Esophagus (tissue), 2 donors: ENCODE data around the gene EZH1. TPM values are rescaled to one million over a fixed set of nuclear protein-coding genes. Genes with fewer than 3 reads are reported as not detected.
A peak's percentile ranks its signal among the peaks of the same experiment; 100 is the strongest.
"Not testable (repeated sequence)": the region's sequence is repeated elsewhere in the genome, so short reads cannot be mapped to it uniquely, and the experiment has no call there.

Source experiments
- H3K27ac ChIP-seq, 2 donors: one replicate each; pipeline ENCODE4 v1.5.1; 2013; ENCODE audit warnings: low read depth in 2 of 2, mild to moderate bottlenecking in 2 of 2, inconsistent platforms in 1 of 2, low read length in 1 of 2, moderate library complexity in 1 of 2
- H3K27me3 ChIP-seq, 2 donors: one replicate each; pipeline ENCODE4 v1.6.1; 2013; ENCODE audit warnings: low read length in 2 of 2, control low read depth in 1 of 2, mild to moderate bottlenecking in 1 of 2; ENCODE audit not compliant: insufficient read depth in 2 of 2, control insufficient read depth in 1 of 2
- H3K36me3 ChIP-seq, 2 donors: one replicate each; pipeline ENCODE4 v1.6.1; 2013; ENCODE audit warnings: low read length in 1 of 2; ENCODE audit not compliant: control insufficient read depth in 2 of 2, insufficient read depth in 2 of 2
- H3K4me1 ChIP-seq, 2 donors: one replicate each; pipeline ENCODE4 v1.6.1; 2013; ENCODE audit warnings: low read length in 1 of 2; ENCODE audit not compliant: control insufficient read depth in 2 of 2, insufficient read depth in 2 of 2
- H3K4me3 ChIP-seq, 2 donors: one replicate each; pipeline ENCODE4 v1.5.1; 2013; ENCODE audit warnings: low read length in 2 of 2, mild to moderate bottlenecking in 2 of 2, low read depth in 1 of 2, moderate library complexity in 1 of 2
- H3K9me3 ChIP-seq, 2 donors: one replicate each; pipeline ENCODE4 v1.6.1; 2013; ENCODE audit warnings: mild to moderate bottlenecking in 2 of 2, low read depth in 1 of 2, low read length in 1 of 2, moderate library complexity in 1 of 2; ENCODE audit not compliant: control insufficient read depth in 2 of 2, insufficient read depth in 1 of 2
- WGBS, 2 donors: extraction: QIAGEN DNeasy Blood & Tissue Kit; methylation state at CpG; one replicate each; pipeline ENCODE4 v1.1.7; 2013; 5-methylcytosine and 5-hydroxymethylcytosine counted together
- polyA plus RNA-seq, 2 donors: library from polyadenylated mRNA; stranded (reverse); fragments of 200-250 nt; gene quantifications; one replicate each; pipeline ENCODE4 v1.2.3, GENCODE V29; 2013
- donor health status: healthy with polysubstance abuse.
- donor health status: Bipolar disorder and iron deficiency.

The EZH1 gene
- polyA plus RNA-seq, 2 donors = 15.6 to 19.8 TPM

GRCh38 chr17:42665581-42666001, 79.2 kb downstream of the EZH1 start:
- no peak overlapping the region for H3K4me3 ChIP-seq
- H3K27ac ChIP-seq = no peak overlapping the region
- H3K9me3 ChIP-seq = no peaks in the 10 kb centered on the region
- no peaks in the 10 kb centered on the region for H3K27me3 ChIP-seq
- peaks cover 4 to 36% of the 10 kb centered on the region in 2 donors for H3K36me3 ChIP-seq
- WGBS, 2 donors = 83 to 85% methylated on average over 14 of the region's 14 CpGs
- H3K4me1 ChIP-seq = peaks cover 6 to 28% of the 10 kb centered on the region in 2 donors

- Histone ChIP-seq H3K27me3 (no peaks in the 10 kb centered on the region), H3K4me3 (no peak overlapping the region), H3K4me1 (peaks cover 3 to 5% of the 10 kb centered on the region in 2 donors), H3K36me3 (peaks cover 4 to 9% of the 10 kb centered on the region in 2 donors), H3K9me3 (no peaks in the 10 kb centered on the region), H3K27ac (peak overlapping the region in 1 of 2 donors; percentile 75)
- WGBS, 2 donors = 46 to 54% methylated on average over 7 of the region's 7 CpGs
These were observed 84.0 kb downstream of the EZH1 start for GRCh38 chr17:42660692-42661345.

- not testable (repeated sequence) for H3K27ac ChIP-seq, H3K4me1 ChIP-seq, H3K9me3 ChIP-seq, H3K36me3 ChIP-seq, H3K27me3 ChIP-seq
- 72 to 82% methylated on average over 1 of the region's 14 CpGs for WGBS, 2 donors
- H3K4me3 ChIP-seq = peak overlapping the region in 1 of 2 donors; percentile 69
These were observed 84.9 kb downstream of the EZH1 start for GRCh38 chr17:42659932-42660274.

GRCh38 chr17:42659079-42659931, 85.5 kb downstream of the EZH1 start, which contains the start of gene TUBG2:
TSS of gene TUBG2 (plus strand) at chr17:42659284. CDS start at chr17:42659504, 220 bp downstream.
- Histone ChIP-seq H3K9me3 (no peaks in the 10 kb centered on the region), H3K27me3 (no peaks in the 10 kb centered on the region), H3K4me3 (peak within 1 kb of the TSS; percentile 56 to 69), H3K36me3 (peaks cover 0 to 4% of the 10 kb centered on the region in 2 donors), H3K27ac (peak within 1 kb of the TSS; percentile 43 to 62), H3K4me1 (peaks cover 3 to 8% of the 10 kb centered on the region in 2 donors)
- 2 to 3% methylated on average over 56 to 57 of the region's 59 CpGs for WGBS, 2 donors

- no peak overlapping the region for H3K27ac ChIP-seq
- H3K9me3 ChIP-seq = no peaks in the 10 kb centered on the region
- H3K36me3 ChIP-seq = peaks cover 0 to 4% of the 10 kb centered on the region in 2 donors
- peaks cover 3 to 10% of the 10 kb centered on the region in 2 donors for H3K4me1 ChIP-seq
- H3K27me3 ChIP-seq = no peaks in the 10 kb centered on the region
- 87 to 88% methylated on average over 9 of the region's 9 CpGs for WGBS, 2 donors
- H3K4me3 ChIP-seq = no peak overlapping the region
These were observed 86.8 kb downstream of the EZH1 start for GRCh38 chr17:42657824-42658588.

GRCh38 chr17:42655528-42655927, 89.3 kb downstream of the EZH1 start:
- peaks cover 3 to 8% of the 10 kb centered on the region in 2 donors for H3K4me1 ChIP-seq
- H3K27me3 ChIP-seq = no peaks in the 10 kb centered on the region
- peak overlapping the region; percentile 20 to 52 for H3K27ac ChIP-seq
- no peaks in the 10 kb centered on the region for H3K36me3 ChIP-seq
- no peak overlapping the region for H3K4me3 ChIP-seq
- WGBS, 2 donors = 64 to 67% methylated on average over 2 of the region's 2 CpGs
- no peaks in the 10 kb centered on the region for H3K9me3 ChIP-seq

GRCh38 chr17:42653179-42654124, 91.4 kb downstream of the EZH1 start:
- peak overlapping the region; percentile 69 to 71 for H3K27ac ChIP-seq
- H3K27me3 ChIP-seq = no peaks in the 10 kb centered on the region
- no peaks in the 10 kb centered on the region for H3K36me3 ChIP-seq
- peak overlapping the region in 1 of 2 donors; percentile 39 for H3K4me3 ChIP-seq
- WGBS, 2 donors = 28 to 30% methylated on average over 41 to 42 of the region's 42 CpGs
- peaks cover 0 to 5% of the 10 kb centered on the region in 2 donors for H3K4me1 ChIP-seq
- no peaks in the 10 kb centered on the region for H3K9me3 ChIP-seq

GRCh38 chr17:42651392-42651791, 93.4 kb downstream of the EZH1 start:
- H3K4me3 ChIP-seq = no peak overlapping the region
- WGBS, 2 donors = 80 to 83% methylated on average over 4 of the region's 4 CpGs
- no peaks in the 10 kb centered on the region for H3K9me3 ChIP-seq
- H3K27ac ChIP-seq = no peak overlapping the region
- peaks cover 0 to 5% of the 10 kb centered on the region in 2 donors for H3K4me1 ChIP-seq
- H3K27me3 ChIP-seq = no peaks in the 10 kb centered on the region
- no peaks in the 10 kb centered on the region for H3K36me3 ChIP-seq
